Measurements from ENCODE around the gene MBNL2. TPM values are rescaled to one million over a fixed set of nuclear protein-coding genes. Genes with fewer than 3 reads are reported as not detected.

The MBNL2 gene
- total and polyA plus RNA-seq, 4 experiments from 2014 or later = 20.1 to 36.2 (median 28.3) TPM

- Mint-ChIP-seq H3K4me1 (peaks cover 24 to 51% (median 45%) of the 10 kb centered on the region in 4 donors), H3K4me3 (no peak overlapping the region), H3K9me3 (no peaks in the 10 kb centered on the region), H3K36me3 (peaks cover 7 to 33% of the 10 kb centered on the region in 2 donors), H3K27ac (peak overlapping the region in 1 of 7 donors; percentile 54), H3K27me3 (no peaks in the 10 kb centered on the region)
- H3K9me3 ChIP-seq (ENCODE audit: control insufficient read depth in 1 of 2, low read length in 2 of 2) = no peaks in the 10 kb centered on the region
- peaks cover 5% of the 10 kb centered on the region for H3K4me1 ChIP-seq (ENCODE audit: insufficient read depth, low read length)
- intact Hi-C loops (cut with micrococcal nuclease) = no loop called here
- no peaks in the 10 kb centered on the region for H3K36me3 ChIP-seq (ENCODE audit: insufficient read depth, low read length)
- no peak overlapping the region for H3K27ac ChIP-seq (ENCODE audit: low read depth, low read length)
- ChIA-PET CTCF (ENCODE audit: partially characterized antibody) (no interaction called here), POLR2A (ENCODE audit: partially characterized antibody) (no interaction called here)
- DNase-seq = no peak
- H3K27me3 ChIP-seq (ENCODE audit: insufficient read depth, low read length) = no peaks in the 10 kb centered on the region
- H3K4me3 ChIP-seq (ENCODE audit: low read length in 2 of 2) = no peak overlapping the region
These were observed 63.3 kb downstream of the MBNL2 start for GRCh38 chr13:97285221-97285955.

- no peaks in the 10 kb centered on the region for H3K9me3 Mint-ChIP-seq
- intact Hi-C loops (cut with micrococcal nuclease) = no loop called here
These were observed 64.3 kb downstream of the MBNL2 start for GRCh38 chr13:97286317-97287046.

GRCh38 chr13:97287047-97287383 is 64.9 kb downstream of the MBNL2 start:
- ChIA-PET POLR2A (ENCODE audit: partially characterized antibody) (no interaction called here), CTCF (ENCODE audit: partially characterized antibody) (no interaction called here)
- peaks cover 7 to 32% of the 10 kb centered on the region in 2 donors for H3K36me3 Mint-ChIP-seq
- H3K27me3 ChIP-seq (ENCODE audit: insufficient read depth, low read length) = no peaks in the 10 kb centered on the region
- no peaks in the 10 kb centered on the region for H3K27me3 Mint-ChIP-seq
- no peak overlapping the region for H3K4me3 ChIP-seq (ENCODE audit: low read length in 2 of 2)
- DNase-seq = no peak
- peaks cover 18 to 44% (median 39%) of the 10 kb centered on the region in 4 donors for H3K4me1 Mint-ChIP-seq
- intact Hi-C loops (cut with micrococcal nuclease) = no loop called here
- no peaks in the 10 kb centered on the region for H3K4me1 ChIP-seq (ENCODE audit: insufficient read depth, low read length)
- H3K9me3 ChIP-seq (ENCODE audit: control insufficient read depth in 1 of 2, low read length in 2 of 2) = no peaks in the 10 kb centered on the region
- H3K36me3 ChIP-seq (ENCODE audit: insufficient read depth, low read length) = no peaks in the 10 kb centered on the region
- H3K4me3 Mint-ChIP-seq = no peak overlapping the region
- no peak overlapping the region for H3K27ac ChIP-seq (ENCODE audit: low read depth, low read length)
- H3K27ac Mint-ChIP-seq = no peak overlapping the region
- no peaks in the 10 kb centered on the region for H3K9me3 Mint-ChIP-seq

More at GRCh38 chr13:97286317-97287046, 64.3 kb downstream of the MBNL2 start:
- peaks cover 7 to 32% of the 10 kb centered on the region in 2 donors for H3K36me3 Mint-ChIP-seq
- H3K36me3 ChIP-seq (ENCODE audit: insufficient read depth, low read length) = no peaks in the 10 kb centered on the region
- POLR2A ChIA-PET (ENCODE audit: partially characterized antibody) = no interaction called here
- H3K4me1 ChIP-seq (ENCODE audit: insufficient read depth, low read length) = no peaks in the 10 kb centered on the region
- H3K27me3 ChIP-seq (ENCODE audit: insufficient read depth, low read length) = no peaks in the 10 kb centered on the region
- H3K9me3 ChIP-seq (ENCODE audit: control insufficient read depth in 1 of 2, low read length in 2 of 2) = no peaks in the 10 kb centered on the region
- no peaks in the 10 kb centered on the region for H3K27me3 Mint-ChIP-seq
- no peak overlapping the region for H3K27ac ChIP-seq (ENCODE audit: low read depth, low read length)
- H3K4me1 Mint-ChIP-seq = peaks cover 20 to 47% (median 40%) of the 10 kb centered on the region in 4 donors
- no peak overlapping the region for H3K4me3 Mint-ChIP-seq
- CTCF ChIA-PET (ENCODE audit: partially characterized antibody) = no interaction called here
- H3K27ac Mint-ChIP-seq = peak overlapping the region in 2 of 7 donors; percentile 6 to 9
- no peak overlapping the region for H3K4me3 ChIP-seq (ENCODE audit: low read length in 2 of 2)
- no peak for DNase-seq

- POLR2A ChIA-PET (ENCODE audit: partially characterized antibody) = no interaction called here
- no peaks in the 10 kb centered on the region for H3K36me3 ChIP-seq (ENCODE audit: insufficient read depth, low read length)
- no peak overlapping the region for H3K4me3 ChIP-seq (ENCODE audit: low read length in 2 of 2)
- no peak for DNase-seq
- no peaks in the 10 kb centered on the region for H3K9me3 ChIP-seq (ENCODE audit: control insufficient read depth in 1 of 2, low read length in 2 of 2)
- Mint-ChIP-seq H3K27me3 (no peaks in the 10 kb centered on the region), H3K4me3 (no peak overlapping the region), H3K27ac (peak overlapping the region in 1 of 7 donors; percentile 57), H3K9me3 (no peaks in the 10 kb centered on the region), H3K36me3 (peaks cover 7 to 28% of the 10 kb centered on the region in 2 donors), H3K4me1 (peaks cover 16 to 33% (median 31%) of the 10 kb centered on the region in 4 donors)
- intact Hi-C loops (cut with micrococcal nuclease) = no loop called here
- H3K27me3 ChIP-seq (ENCODE audit: insufficient read depth, low read length) = no peaks in the 10 kb centered on the region
- CTCF ChIA-PET (ENCODE audit: partially characterized antibody) = no interaction called here
- H3K27ac ChIP-seq (ENCODE audit: low read depth, low read length) = no peak overlapping the region
- no peaks in the 10 kb centered on the region for H3K4me1 ChIP-seq (ENCODE audit: insufficient read depth, low read length)
These were observed 66.4 kb downstream of the MBNL2 start for GRCh38 chr13:97288486-97288900.

- ChIA-PET CTCF (ENCODE audit: partially characterized antibody) (no interaction called here), POLR2A (ENCODE audit: partially characterized antibody) (no interaction called here)
- no peak for DNase-seq
- peaks cover 21 to 37% (median 31%) of the 10 kb centered on the region in 4 donors for H3K4me1 Mint-ChIP-seq
- Histone ChIP-seq H3K4me3 (ENCODE audit: low read length in 2 of 2) (no peak overlapping the region), H3K36me3 (ENCODE audit: insufficient read depth, low read length) (no peaks in the 10 kb centered on the region), H3K27ac (ENCODE audit: low read depth, low read length) (no peak overlapping the region), H3K9me3 (ENCODE audit: control insufficient read depth in 1 of 2, low read length in 2 of 2) (no peaks in the 10 kb centered on the region), H3K27me3 (ENCODE audit: insufficient read depth, low read length) (no peaks in the 10 kb centered on the region), H3K4me1 (ENCODE audit: insufficient read depth, low read length) (no peaks in the 10 kb centered on the region)
- H3K36me3 Mint-ChIP-seq = peaks cover 7 to 29% of the 10 kb centered on the region in 2 donors
- intact Hi-C loops (cut with micrococcal nuclease) = no loop called here
- no peak overlapping the region for H3K4me3 Mint-ChIP-seq
- H3K27ac Mint-ChIP-seq = no peak overlapping the region
- H3K9me3 Mint-ChIP-seq = no peaks in the 10 kb centered on the region
- no peaks in the 10 kb centered on the region for H3K27me3 Mint-ChIP-seq
These were observed 67.6 kb downstream of the MBNL2 start for GRCh38 chr13:97289514-97290298.

- POLR2A ChIA-PET (ENCODE audit: partially characterized antibody) = no interaction called here
- no peak overlapping the region for H3K27ac ChIP-seq (ENCODE audit: low read depth, low read length)
- Mint-ChIP-seq H3K36me3 (peaks cover 14 to 17% of the 10 kb centered on the region in 2 donors), H3K27ac (peak overlapping the region in 1 of 7 donors; percentile 28), H3K27me3 (no peaks in the 10 kb centered on the region), H3K4me1 (peaks cover 32 to 43% (median 37%) of the 10 kb centered on the region in 4 donors), H3K4me3 (peak overlapping the region in 1 of 8 donors; percentile 27), H3K9me3 (no peaks in the 10 kb centered on the region)
- H3K27me3 ChIP-seq (ENCODE audit: insufficient read depth, low read length) = no peaks in the 10 kb centered on the region
- H3K36me3 ChIP-seq (ENCODE audit: insufficient read depth, low read length) = no peaks in the 10 kb centered on the region
- no peak overlapping the region for H3K4me3 ChIP-seq (ENCODE audit: low read length in 2 of 2)
- intact Hi-C loops (cut with micrococcal nuclease) = no loop called here
- CTCF ChIA-PET (ENCODE audit: partially characterized antibody) = no interaction called here
- DNase-seq = no peak
- H3K9me3 ChIP-seq (ENCODE audit: control insufficient read depth in 1 of 2, low read length in 2 of 2) = no peaks in the 10 kb centered on the region
- peaks cover 5% of the 10 kb centered on the region for H3K4me1 ChIP-seq (ENCODE audit: insufficient read depth, low read length)
These were observed 73.4 kb downstream of the MBNL2 start for GRCh38 chr13:97295283-97296182.

All from CD4-positive, alpha-beta memory T cell (primary cell).